Pulmonary artery endothelial cell (primary cell): Measurements from ENCODE around the gene CRK. TPM values are rescaled to one million over a fixed set of nuclear protein-coding genes. Genes with fewer than 3 reads are reported as not detected.

ENCODE experiments used
- DNase-seq: peaks from one replicate; pipeline ENCODE4 v3.0.0-alpha.2; 2011; ENCODE audit warnings: low read depth, low spot score
- total RNA-seq: library from RNA; depleted of rRNA; stranded (reverse); fragments of >200 nt; gene quantifications from 2 replicates; pipeline ENCODE4 v1.2.3, GENCODE V29; 2014

The CRK gene
- total RNA-seq, 1 donor from 2014 or later: 158 TPM

DNA sequence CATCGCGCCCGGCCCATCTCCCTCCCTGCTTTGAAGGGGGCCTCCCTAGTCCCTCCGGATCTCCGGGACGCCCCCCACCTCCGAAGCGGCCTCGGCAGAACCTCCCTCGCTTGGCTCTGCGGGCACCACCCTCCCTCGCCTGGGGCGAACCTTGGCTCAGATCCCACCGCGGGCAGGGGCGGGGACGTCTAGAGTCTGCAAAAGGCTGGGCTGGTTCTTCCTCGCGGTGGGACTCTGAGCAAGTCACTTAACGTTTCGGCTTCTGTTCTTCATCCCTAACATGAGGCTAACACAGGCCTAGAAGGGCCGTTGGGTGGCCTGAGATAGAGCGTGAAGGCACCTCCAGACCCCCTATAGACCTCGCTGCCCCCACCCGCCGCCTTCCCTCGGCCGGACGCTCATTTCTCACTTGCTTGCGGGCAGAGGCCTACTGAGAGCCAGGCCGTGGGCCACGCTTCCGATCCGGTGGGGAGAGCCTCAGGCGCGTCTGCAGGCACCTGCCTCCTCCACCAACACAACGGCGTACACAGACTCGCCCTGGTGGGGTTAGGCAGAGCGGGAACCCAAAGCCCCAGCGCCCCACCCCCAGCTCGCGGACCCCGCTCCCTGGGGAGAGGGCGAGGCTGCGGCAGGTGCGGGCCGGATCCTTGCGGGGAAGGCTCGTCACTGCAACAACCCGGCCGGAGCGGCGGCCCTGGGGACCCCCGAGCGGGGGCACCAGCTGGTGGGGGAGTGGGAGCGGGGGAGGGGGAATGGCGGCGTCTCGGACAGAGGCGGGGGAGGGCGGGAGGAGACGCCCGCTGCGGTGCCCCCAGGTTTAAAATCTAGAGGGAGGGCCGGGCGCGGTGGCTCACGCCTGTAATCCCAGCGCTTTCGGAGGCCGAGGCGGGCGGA, 31.0 kb upstream of the CRK start:
- DNase-seq: no peak

DNA sequence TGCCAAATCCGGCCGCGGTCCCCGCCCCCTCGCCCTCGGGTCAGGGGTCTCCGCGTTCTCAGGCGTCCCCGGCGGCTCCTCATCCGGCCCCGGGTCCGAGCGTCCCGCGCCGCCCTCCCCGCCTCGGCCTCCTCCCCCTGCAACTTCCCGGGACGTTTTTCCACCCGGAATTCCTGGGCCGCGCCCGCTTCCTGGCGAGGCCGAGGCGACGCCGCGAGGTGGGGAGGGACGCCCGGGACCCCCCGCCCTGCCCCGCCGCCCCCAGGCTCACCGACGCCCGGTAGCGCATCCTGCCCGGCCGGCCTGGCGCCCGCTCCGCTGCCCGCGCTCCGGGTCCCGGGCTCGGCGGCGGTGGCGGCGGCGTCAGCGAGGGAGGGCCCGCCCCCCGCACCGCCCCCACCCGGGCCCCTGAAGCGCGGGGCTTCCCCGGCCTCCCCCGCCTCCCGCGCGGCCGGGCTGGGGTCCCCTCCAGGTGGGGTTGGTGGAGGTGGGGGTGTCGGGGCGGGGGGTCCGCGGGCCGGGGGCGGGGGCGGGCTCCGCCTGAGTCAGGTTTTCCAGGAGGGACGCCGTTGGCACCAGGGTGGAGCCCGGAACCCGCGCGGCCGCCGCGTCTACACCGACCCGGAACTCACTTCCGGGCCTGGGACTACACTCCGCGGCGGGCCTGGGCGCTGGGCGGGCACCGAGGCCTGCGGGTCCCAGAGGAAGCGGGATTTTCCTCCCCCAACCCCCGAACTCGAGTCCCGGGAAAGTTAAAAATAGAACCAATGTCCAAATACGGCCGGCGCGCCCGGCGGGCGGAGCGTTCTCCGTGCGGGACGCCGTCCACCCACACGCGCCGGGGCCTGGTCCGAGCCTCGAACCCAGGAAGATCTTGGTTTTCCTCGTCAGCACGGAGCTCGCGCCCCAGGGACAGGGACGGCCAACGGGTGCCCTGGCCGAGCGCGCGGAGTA, 29.7 kb upstream of the CRK start:
- no peak for DNase-seq

DNA sequence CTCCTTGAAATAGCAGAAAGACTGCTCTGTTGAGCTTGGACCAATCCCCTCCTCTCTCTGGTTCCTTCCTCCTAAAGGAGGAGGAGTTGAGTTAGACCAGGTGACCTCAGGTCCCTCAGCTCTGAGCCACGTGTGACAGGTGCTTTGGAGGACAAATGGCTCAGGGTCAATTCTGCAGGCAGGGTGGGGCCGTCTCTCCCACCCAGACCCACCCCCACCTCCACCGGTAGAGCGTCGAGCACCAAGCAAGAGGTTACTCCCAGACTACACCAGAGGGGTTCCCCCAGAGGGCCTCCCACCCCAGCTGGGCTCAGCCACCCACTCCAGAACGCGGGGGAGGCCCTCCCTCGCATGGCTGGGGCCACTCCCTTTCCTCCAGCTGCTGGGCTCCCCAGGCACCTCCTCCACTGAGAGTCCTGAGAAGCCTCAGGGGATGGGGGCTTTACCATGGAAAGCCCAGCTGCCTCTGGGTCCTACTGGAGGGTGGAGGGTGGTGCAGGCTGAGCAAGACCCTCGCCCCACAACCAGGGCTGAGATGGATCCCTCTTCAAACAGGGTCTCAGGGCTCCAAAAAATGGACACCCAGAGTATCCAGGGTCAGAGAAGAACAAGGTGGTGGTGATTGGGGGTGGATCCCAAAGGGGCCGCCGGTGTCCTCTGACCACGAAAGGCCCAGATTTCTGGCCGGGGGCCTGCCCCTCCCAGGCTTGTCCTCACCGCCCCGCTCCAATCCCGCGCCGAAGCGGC, 28.8 kb upstream of the CRK start:
- no peak for DNase-seq

DNA sequence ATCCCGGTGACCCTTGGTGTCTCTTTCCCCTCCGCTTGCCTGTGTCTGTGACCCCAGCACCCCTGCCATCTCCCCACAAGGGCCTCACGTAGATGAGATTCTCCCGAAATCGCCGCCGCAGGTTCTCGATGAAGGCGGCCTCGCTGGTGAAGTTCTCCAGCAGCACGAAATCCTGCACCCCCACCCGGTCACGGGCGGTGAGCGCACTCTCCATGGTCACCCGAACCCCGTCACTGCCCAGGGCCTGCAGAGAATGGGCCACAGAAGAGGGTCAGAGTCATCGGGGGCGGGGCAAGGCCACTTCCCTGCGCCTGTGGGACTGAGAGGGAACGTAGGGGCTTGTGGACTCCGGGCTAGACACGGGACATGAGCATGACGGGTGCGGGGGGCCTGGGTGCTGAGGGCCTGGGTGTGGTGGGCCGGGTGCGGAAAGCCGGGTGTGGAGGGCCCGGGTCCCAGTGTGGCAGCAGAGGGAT, 28.1 kb upstream of the CRK start:
- DNase-seq: no peak

DNA sequence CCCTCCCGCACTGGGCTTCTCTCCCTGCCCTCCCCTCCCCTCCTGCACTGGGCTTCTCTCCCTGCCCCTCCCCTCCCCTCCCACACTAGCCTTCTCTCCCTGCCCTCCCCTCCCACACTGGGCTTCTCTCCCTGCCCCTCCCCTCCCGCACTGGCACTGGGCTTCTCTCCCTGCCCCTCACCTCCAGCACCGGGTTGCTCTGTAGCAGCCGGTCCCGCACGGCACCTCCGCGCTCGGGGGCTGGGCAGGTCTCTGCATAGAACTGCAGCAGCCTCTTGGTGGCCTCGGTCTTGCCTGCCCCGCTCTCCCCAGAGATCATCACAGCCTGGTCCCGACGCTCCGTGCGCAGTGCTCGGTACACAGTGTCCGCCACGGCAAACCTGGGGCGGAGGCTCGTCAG, 26.6 kb upstream of the CRK start:
- no peak for DNase-seq

DNA sequence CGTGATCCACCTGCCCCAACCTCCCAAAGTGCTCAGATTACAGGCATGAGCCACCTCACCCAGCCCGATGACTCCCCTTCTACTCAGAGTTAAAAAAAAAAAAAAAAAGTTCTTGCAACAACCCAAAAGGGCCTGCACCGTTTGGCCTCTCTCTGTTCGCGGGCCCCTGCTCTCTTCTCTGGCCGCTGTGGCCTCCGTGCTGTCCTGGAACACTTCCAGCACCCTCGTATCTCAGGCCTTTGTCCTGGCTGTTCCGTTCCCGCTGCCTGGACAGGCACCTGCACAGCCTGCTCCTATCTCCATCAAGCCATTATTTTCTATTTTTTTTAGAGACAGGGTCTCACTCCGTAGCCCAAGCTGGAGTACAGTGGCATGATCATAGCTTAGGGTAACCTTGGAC, 25.7 kb upstream of the CRK start:
- DNase-seq: no peak

DNA sequence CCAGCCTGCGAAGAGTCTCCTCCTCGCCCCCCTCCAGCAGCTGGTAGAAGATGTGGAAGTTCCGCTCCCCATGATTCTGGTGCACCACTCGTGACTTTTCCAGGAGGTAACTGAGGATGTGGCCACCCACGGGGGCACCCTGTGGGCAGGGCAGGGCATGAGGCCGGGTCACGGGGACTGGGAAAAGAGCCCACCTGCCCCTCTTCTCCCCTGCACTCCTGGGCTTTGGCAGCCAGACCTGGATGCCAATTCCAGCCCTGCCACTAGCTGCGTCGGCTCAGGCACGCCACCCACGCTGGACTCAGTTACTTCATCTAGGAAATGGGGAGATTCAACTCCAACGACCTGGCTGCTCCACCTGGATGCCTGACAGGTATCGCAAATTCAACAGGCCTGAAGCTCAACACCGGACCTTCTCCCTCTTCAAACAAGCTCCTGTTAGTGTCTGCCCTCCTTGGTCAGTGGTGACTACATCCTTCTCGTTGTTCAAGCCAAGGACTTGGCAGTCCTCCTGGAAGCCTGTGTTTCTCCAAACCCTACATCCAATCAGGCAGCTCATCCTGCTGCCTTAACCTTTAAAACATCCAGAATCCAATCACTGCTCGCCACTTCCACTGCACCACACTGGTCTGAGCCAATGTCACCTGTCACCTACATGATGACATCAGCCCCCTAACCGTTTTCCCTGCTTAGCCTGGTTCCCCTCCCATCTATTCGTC, 24.9 kb upstream of the CRK start:
- DNase-seq: no peak

DNA sequence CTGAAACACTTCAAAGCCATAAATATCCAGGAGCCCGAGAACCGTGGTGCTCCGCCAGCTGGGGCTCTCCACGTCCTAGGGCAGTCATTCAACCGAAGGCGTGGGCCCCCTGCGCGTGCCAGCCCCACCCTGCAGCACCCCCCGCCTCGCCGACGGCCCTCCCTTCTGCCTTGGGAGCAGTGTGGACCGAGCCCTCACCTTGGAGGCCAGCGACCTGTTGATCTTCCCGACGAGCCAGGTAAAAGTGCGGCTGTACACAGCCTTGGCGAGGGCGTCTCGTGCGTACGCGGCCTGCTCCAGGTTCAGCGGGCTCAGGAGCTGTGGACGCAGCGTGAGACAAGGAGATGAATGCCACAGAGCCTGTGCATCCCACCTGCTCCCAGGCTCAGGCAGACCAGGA, 22.4 kb upstream of the CRK start:
- no peak for DNase-seq

DNA sequence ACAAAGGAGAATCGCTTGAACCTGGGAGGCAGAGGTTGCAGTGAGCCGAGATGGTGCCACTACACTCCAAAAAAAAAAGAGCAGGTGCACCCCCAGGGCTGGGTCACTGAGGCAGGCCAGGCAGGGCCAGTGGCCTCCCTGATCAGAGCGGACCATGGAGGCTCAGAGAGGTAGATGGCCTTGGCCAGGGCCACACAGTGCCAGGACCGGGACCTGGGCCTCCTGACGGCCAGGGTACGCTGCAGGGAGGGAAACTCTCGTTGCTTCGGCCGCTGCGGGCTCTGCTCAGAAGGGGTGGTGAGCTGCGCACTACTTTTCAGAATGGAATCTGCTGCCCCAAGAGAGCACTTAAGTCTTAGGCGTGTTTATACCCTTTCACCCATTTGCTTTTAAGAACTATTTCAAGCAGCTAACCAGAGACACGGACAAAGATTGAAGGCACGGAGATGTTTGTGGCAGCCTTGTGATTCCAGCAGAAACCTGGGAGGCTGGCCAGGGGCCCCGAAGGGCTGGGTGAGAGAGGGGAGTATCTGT, 19.4 kb upstream of the CRK start:
- DNase-seq: no peak

DNA sequence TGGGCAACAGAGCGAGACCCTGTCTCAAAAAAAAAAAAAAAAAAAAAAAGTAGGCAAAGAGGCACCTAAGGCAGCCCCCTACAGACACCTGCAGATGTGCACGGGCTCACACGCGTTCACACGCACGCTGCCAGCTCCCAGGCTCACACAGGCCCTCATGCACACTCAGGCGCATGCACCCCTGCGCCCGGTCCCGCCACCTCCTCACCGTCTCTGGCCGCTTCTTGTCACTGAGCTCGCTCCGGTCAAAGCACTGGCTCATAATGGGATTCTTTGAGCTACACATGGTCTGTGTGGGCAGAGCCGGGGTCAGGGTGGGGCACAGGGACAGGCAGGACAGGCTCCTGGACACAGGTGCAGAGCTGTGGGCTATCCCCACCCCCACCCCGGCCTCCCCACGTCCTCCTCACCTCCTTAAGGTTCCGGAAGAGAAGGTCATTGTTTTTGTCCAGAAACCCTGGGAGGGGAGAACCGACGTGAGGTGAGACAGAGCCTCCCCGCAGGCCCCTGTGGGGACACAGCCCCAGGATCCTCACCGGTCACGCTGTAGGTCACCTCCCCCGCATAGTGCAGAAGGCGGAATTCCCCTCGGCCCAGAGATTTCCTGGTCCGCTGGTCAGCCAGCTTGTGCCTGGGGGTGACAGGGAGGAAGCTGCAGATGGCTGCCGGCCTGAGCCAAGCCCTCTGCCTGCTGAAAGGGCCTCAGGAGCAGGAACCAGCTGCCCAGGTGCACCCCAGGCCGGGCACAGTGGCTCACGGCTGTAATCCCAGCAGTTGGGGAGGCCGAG, 18.6 kb upstream of the CRK start:
- no peak for DNase-seq

DNA sequence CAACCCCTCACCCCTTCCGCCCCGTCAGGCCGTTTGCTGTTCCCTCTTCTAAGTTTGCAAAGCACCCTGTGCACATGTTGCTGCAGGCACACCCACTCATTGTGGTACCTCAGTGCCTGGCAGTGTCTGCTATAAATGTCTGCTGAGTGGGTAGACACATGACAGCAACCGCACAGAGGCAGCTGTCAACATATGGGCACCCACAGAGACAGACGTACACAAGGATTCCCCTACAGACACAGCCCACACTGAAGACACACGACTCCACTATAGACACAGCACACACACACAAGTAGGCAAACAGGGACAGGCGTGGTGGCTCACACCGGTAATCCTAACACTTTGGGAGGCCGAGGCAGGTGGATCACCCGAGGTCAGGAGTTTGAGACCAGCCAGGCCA, 17.8 kb upstream of the CRK start:
- no peak for DNase-seq

DNA sequence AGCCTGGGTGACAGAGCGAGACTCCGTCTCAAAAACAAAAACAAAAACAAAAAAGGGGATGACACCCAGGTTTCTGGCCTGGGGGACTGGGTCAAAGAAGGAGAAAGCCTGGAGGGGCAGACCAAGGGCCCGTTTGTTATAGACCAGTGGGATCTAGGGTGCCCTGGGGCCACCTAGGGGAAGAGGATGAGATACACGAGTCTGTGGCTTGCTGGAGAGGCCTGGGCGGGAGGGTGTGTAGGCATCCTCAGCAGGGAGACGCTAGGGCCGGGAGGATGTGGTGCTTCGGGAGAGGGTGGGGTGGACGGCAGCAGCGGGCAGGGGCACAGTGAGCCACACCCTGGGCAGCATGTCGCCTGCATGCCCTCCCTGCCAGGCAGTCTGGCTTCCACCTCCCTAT, 17.1 kb upstream of the CRK start:
- no peak for DNase-seq

DNA sequence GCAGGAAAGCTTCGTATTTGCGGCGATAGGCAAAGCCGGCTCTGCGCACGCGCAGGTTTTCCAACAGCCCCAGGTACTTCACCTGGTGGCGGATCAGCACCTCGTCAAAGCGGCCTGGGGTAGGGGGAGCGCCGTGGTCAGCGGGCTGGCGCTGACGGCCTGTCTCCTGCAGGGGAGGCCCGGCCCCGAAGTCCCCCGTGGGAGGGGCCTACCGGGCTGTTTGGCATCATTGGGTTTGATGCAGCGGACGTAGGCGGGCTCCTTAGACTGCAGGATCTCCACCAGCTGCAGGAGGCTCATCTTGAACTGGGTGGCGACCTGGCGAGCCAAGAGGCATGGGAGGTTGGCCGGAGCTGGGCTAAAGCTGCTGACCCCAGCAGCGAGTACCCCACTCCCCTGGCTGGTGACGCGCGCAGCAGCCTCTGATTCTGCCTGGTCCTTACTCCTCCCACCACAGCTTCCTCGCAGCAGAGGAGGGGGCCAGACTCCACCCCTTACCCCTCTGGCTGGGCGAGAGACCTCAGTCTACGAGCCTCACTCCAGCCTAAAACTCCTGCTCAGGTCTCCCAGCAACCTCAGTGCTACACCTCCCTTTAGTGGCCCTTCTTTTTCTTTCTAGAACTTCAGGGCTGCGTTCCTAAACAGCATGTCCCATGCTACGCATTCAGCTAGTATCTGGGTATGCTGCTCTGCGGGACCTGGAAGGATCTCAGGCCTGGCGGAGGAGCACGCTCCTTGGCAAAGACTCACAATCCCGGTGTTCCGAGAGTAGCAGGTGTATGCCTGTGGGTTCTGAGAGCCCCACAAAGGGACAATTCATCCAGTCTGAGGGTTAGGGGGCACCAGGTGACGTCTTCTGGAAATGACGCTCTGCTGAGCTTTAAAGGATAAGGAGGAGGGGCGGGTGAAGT, 16.1 kb upstream of the CRK start:
- DNase-seq: no peak

DNA sequence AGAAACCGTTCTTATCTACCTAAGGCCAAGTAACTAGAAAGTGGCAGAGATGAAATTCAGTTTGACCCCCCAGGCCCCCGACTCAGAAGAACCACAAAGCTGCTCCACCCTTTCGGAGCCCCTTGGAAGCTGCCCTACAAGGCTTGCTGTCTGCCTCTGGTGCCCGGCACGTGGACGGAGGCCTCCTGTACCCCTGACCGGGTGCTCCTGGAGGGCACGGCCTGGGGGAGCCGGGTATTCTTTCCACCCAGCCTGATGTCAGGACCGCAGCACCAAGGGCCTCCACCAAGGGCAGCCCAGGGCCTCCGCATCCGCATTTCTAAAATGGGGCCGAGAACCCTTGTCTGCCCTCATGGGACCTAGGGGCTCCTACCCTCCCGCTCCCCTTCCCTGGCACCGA, 15.5 kb upstream of the CRK start:
- no peak for DNase-seq

DNA sequence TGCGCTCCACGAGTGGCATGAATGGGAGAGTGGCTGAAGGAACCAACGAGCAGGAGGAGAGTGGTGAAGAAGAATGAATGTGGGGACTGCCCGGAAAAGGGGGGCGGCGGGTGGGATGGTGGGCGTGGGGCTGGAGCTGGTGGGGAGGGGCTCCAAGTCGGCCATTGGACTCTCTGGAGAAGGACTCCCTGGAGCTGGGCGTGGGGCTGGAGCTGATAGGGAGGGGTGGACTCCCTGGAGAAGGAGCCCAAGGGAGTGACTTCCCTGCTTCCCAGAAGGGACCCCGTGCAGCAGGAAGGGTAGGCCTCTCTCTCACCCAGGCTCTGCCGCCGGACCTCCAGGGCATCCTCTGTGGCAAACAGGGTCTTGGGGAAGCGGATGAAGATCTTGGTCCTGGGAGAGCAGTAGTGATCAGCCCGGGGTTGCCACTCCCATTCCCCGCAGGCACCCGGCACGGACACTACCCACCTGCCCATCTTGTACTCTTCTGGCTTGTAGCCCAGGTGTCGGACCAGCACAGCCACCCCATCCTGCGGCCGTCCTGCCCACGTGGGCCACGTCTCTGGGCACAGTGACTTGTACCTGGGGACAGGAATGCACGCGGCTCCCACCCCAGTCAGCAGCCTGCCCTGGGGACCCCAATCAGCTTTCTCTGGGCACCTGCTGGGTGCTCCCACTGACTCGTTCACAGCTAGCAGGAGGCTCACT, 14.9 kb upstream of the CRK start:
- DNase-seq: no peak

DNA sequence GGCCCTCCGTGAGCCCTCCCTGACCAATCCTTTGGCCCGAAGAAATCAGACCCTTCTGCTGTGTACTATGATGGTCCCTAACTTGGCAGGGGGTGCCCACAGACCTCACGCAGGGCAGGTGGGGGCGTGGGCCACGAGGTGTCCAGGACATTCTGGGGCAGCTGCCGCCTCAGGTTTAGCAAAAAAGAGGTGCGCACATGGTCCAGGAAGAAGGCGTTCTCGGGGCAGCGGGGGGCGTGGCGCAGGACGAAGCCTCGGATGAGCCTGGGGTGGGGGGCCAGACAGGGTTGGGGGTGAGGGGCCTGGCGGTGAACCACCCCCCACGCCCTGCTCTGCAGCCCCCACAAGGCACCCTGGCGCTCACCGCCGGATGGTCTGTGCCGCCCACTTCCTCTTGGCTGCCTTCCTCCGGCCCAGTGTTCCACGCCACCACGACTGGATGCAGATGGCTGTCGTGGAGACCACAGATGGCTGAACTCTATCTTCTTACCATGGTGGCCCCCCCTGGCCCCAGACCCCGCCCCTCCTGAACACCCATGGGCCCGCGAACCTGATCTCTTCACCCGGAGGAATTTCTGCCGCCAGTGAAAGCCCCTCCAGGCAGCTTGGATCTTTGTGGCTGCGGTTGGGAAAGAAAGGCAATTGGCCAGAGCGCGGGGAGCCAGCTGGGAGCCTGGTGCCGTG, 14.2 kb upstream of the CRK start:
- no peak for DNase-seq

DNA sequence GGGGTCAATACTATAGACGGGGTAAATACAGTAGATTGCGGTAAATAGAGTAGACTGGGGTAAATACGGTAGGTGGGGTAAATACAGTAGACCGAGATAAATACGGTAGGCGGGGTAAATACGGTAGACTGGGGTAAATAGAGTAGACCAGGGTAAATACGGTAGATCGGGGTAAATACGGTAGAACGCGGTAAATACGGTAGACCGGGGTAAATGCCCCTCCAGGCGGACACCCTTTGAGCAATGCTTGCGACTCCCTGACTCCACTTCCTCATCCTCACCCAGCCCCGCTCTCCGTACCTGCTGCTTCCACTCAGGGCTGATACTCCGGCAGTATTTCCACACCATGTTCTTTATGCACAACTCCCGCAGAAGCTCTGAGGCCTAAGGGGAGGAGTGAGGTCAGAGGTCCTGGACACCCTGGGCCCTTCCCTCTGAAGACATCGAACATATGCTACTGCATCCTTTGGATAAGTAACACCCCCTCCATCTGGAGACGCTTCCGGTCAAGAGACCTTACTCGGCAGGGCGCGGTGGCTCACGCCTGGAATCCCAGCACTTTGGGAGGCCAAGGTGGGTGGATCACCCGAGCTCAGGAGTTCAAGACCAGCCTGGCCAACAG, 13.3 kb upstream of the CRK start:
- DNase-seq: no peak
